Parathyroid adenoma (tissue), 2 donors: ENCODE results near the gene TAF4.

Source experiments
- H2AFZ ChIP-seq: fragments of 300-600 bp; sonication (generic); one replicate; pipeline ENCODE4 v1.7.0; 2017; ENCODE audit warnings: antibody characterized with exemption, mild to moderate bottlenecking
- H3K27ac ChIP-seq: fragments of 300-600 bp; sonication (generic); one replicate; pipeline ENCODE4 v1.7.0; 2017
- H3K27me3 ChIP-seq: fragments of 300-600 bp; sonication (generic); one replicate; pipeline ENCODE4 v1.7.0; 2017; ENCODE audit warnings: low read length; ENCODE audit not compliant: control insufficient read depth, insufficient read depth
- H3K36me3 ChIP-seq: fragments of 300-600 bp; sonication (generic); one replicate; pipeline ENCODE4 v1.7.0; 2017; ENCODE audit warnings: low read length; ENCODE audit not compliant: control insufficient read depth, insufficient read depth
- H3K4me1 ChIP-seq: fragments of 300-600 bp; sonication (generic); one replicate; pipeline ENCODE4 v1.7.0; 2017; ENCODE audit warnings: control low read depth
- H3K4me2 ChIP-seq: fragments of 300-600 bp; sonication (generic); one replicate; pipeline ENCODE4 v1.7.0; 2017; ENCODE audit warnings: low read length
- H3K4me3 ChIP-seq: fragments of 300-600 bp; sonication (generic); one replicate; pipeline ENCODE4 v1.7.0; 2017; ENCODE audit warnings: low read depth, low read length
- H3K79me2 ChIP-seq: fragments of 300-600 bp; sonication (generic); one replicate; pipeline ENCODE4 v1.7.0; 2017; ENCODE audit warnings: control low read depth
- H3K9ac ChIP-seq: fragments of 300-600 bp; sonication (generic); one replicate; pipeline ENCODE4 v1.7.0; 2017; ENCODE audit warnings: mild to moderate bottlenecking
- H3K9me3 ChIP-seq: fragments of 300-600 bp; sonication (generic); one replicate; pipeline ENCODE4 v1.7.0; 2017; ENCODE audit warnings: low read length; ENCODE audit not compliant: control insufficient read depth
- TF ChIP-seq, protein P1 (sequence below): fragments of 300-600 bp; sonication (generic); IDR thresholded peaks from one replicate; pipeline ENCODE4 v1.7.0; 2017; ENCODE audit warnings: antibody characterized with exemption, mild to moderate bottlenecking
- donor health status: primary hyperparathyroidism.

Gene TAF4

DNA sequence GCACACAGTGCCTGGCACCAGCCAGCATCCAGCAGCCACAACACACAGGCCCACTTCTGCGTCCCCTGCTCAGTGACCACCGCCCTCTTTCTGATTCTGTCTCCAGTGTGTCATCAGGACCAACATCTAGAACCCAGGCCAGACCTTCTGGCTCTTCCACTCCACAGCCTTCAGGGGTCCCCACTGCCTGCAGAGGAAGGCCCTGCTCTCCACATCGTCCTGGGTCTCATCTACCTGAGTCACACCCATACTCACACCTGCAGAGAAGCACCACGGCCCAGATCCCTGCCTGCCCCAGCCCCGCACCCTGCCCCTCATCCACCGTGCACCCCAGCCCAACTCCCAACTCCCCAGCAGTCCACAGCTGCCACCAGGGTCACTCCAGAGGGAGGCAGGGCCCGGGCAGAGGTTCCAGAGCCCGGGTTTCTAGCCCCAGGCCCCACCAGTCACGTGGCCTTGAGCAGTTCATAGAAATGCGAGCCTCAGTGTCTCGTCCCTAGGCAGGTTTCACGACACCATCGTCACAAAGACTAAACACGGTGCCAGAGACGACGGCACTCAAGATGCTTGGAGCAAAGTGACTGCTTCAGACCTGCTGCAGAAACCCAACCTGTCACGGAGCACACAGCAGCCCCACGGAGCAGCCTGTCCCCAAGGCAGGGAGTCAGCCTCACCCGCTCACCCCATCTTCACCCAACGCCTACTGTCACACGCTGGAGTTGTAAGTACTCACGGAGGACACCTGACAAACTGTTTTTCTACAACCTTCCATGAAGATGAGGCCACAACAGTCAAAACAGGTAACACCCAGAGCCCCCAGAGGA, 16.1 kb downstream of the TAF4 start:
- Histone ChIP-seq H3K4me1 (no peaks in the 10 kb centered on the region), H3K9ac (no peak overlapping the region)
- TF ChIP-seq, protein P1, sequence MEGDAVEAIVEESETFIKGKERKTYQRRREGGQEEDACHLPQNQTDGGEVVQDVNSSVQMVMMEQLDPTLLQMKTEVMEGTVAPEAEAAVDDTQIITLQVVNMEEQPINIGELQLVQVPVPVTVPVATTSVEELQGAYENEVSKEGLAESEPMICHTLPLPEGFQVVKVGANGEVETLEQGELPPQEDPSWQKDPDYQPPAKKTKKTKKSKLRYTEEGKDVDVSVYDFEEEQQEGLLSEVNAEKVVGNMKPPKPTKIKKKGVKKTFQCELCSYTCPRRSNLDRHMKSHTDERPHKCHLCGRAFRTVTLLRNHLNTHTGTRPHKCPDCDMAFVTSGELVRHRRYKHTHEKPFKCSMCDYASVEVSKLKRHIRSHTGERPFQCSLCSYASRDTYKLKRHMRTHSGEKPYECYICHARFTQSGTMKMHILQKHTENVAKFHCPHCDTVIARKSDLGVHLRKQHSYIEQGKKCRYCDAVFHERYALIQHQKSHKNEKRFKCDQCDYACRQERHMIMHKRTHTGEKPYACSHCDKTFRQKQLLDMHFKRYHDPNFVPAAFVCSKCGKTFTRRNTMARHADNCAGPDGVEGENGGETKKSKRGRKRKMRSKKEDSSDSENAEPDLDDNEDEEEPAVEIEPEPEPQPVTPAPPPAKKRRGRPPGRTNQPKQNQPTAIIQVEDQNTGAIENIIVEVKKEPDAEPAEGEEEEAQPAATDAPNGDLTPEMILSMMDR = no peak

DNA sequence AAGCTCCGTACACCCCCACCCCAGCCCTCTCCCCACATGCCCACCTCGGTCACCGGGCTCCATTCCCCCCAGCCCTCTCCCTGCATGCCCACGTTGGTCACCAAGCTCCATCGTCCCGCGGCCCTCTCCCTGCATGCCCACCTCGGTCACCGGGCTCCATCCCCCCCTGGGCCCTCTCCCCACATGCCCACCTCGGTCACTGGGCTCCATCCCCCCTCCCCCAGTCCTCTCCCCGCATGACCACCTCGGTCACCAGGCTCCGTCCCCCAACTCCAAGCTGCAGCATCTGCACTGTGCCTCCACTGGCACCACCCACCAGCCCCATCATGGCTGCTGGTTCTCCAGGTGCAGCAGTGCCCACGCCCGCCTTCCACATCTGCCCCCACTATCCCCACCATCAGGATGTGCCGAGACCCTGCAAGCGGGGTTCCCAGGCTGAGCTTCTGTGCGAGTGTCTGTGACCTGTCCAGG, 16.8 kb downstream of the TAF4 start:
- no peaks in the 10 kb centered on the region for H3K4me1 ChIP-seq
- H3K36me3 ChIP-seq = no peaks in the 10 kb centered on the region
- H3K9ac ChIP-seq = no peak overlapping the region
- no peak overlapping the region for H3K4me3 ChIP-seq
- no peaks in the 10 kb centered on the region for H3K27me3 ChIP-seq
- no peaks in the 10 kb centered on the region for H3K9me3 ChIP-seq
- H3K4me2 ChIP-seq = no peak overlapping the region
- peaks cover 63% of the 10 kb centered on the region for H3K79me2 ChIP-seq
- no peak overlapping the region for H3K27ac ChIP-seq
- no peak overlapping the region for H2AFZ ChIP-seq
- TF ChIP-seq, protein P1 = no peak

More for the DNA sequence above, 16.1 kb downstream of the TAF4 start:
- Histone ChIP-seq H3K36me3 (no peaks in the 10 kb centered on the region), H3K27me3 (no peaks in the 10 kb centered on the region), H3K27ac (no peak overlapping the region), H3K9me3 (no peaks in the 10 kb centered on the region), H2AFZ (no peak overlapping the region), H3K4me3 (no peak overlapping the region), H3K4me2 (no peak overlapping the region), H3K79me2 (peaks cover 68% of the 10 kb centered on the region)

DNA sequence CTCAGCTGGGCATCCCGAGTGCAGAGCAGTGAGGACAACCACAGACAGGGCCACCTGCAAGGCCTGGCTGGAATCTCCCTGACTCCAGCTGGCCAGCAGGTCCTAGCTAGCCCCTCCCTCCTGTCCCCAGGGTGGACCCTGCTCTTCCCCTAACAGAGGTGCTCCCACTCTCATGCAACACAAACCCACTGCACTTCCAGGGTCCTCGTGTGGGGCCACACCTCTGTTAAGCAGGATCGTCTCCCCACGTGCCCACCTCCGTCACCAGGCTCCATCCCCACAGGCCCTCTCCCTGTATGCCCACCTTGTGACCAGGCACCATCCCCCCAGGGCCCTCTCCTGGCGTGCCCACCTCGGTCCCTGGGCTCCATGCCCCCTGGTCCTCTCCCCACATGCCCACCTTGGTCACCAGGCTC, 17.3 kb downstream of the TAF4 start:
- H2AFZ ChIP-seq = no peak overlapping the region
- no peaks in the 10 kb centered on the region for H3K9me3 ChIP-seq
- no peak overlapping the region for H3K27ac ChIP-seq
- no peaks in the 10 kb centered on the region for H3K36me3 ChIP-seq
- no peaks in the 10 kb centered on the region for H3K4me1 ChIP-seq
- TF ChIP-seq, protein P1 = no peak
- H3K4me3 ChIP-seq = no peak overlapping the region
- H3K4me2 ChIP-seq = no peak overlapping the region
- peaks cover 62% of the 10 kb centered on the region for H3K79me2 ChIP-seq
- no peaks in the 10 kb centered on the region for H3K27me3 ChIP-seq
- no peak overlapping the region for H3K9ac ChIP-seq

DNA sequence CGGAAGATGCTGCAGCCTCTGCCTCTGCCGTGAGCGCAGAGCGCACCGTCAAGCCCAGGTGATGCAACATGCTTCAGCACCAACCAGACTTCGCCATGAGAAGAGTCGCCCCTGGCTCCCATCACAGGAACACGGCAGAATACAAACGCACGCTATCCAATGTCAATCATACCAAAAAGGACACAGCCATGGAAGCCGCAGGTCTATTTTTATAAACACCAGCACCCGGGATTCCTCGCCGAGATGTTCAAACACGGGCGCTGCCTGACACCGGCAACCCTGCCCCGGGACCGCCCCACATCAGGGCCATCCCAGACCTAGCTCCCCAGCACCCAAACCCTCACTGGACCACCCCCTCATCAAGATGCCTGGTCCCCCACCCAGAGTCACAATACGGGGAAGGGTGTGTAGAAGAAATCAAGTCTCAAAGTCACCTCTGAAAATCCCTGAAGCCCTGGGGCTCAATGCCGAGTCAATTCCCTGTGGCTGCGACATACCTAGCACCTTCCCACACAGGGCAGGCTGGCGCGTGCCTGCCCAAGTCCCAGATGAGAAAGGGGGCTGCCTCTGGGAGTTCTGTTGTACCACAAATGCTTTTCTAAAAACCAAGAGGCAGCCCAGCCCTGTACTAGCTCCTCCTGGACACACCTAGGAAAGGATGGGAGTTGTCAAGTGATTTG, 17.9 kb downstream of the TAF4 start:
- Histone ChIP-seq H3K27ac (no peak overlapping the region), H3K27me3 (no peaks in the 10 kb centered on the region), H3K4me1 (no peaks in the 10 kb centered on the region), H3K9ac (no peak overlapping the region), H3K36me3 (no peaks in the 10 kb centered on the region), H3K79me2 (peaks cover 61% of the 10 kb centered on the region), H2AFZ (no peak overlapping the region), H3K4me3 (no peak overlapping the region), H3K9me3 (no peaks in the 10 kb centered on the region), H3K4me2 (no peak overlapping the region)
- TF ChIP-seq, protein P1 = no peak
